Adrenal gland (tissue), 5 donors: ENCODE data around the gene CFC1.
"Not testable (repeated sequence)": the region's sequence is repeated elsewhere in the genome, so short reads cannot be mapped to it uniquely, and the experiment has no call there.

Source experiments
- CTCF ChIP-seq, 6 experiments: fragments of 450-650 bp in 4 of 6; fragments of 200-600 bp in 2 of 6; sonication (generic) in 1 of 6; IDR thresholded peaks; 1 replicate in 5 of 6; 2 replicates in 1 of 6; pipeline versions ENCODE4 v1.5.1 to v1.8.0; 2016 to 2021; ENCODE audit warnings: antibody characterized with exemption in 6 of 6, mild to moderate bottlenecking in 2 of 6, moderate library complexity in 1 of 6
- POLR2A ChIP-seq, 2 donors: fragments of 450-650 bp; IDR thresholded peaks; one replicate each; pipeline ENCODE4 v1.6.1; 2017; ENCODE audit warnings: antibody characterized with exemption in 2 of 2, mild to moderate bottlenecking in 2 of 2, moderate library complexity in 1 of 2
- donor health status: DM: no; HTN: no; CAD: no.

GRCh38 chr2:130590842-130591359 lies 8.5 kb downstream of the CFC1 start:
- not testable (repeated sequence) for TF ChIP-seq POLR2A, CTCF (IDR thresholded peaks at IDR 0.05)
